ENCODE data around the gene DEK. TPM values are rescaled to one million over a fixed set of nuclear protein-coding genes. Genes with fewer than 3 reads are reported as not detected.

The DEK gene
- total RNA-seq, 1 experiment from 2014 or later = 204 TPM

DNA sequence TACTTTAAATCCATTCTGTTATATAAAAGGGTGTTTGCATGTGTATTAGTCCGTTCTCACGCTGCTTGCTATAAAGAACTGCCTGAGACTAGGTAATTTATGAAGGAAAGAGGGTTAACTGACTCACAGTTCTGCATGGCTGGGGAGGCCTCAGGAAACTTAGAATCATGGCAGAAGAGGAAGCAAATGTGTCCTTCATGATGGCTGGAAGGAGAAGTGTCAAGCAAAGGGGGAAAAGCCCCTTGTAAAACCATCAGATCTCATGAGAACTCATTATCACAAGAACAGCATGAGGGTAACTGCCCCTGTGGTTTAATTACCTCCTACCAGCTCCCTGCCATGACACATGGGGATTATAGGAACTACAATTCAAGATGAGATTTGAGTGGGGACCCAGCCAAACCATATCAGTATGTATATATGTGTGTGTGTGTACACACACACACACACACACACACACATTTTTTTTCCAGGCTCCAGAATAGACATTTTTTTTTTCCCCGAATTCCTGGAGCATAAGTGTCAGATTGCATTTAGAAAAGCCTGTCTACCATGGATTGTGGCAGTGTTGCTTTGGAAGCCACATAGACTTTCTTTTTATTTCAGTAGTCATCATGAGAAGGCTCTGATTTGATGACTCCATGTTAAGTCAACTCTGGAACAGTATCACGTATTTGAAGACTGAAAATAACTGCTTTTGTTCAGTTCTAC, 77.6 kb downstream of the DEK start (continued):
- TF ChIP-seq ZBTB21 (CRISPR knock-in tag; IDR thresholded peaks at IDR 0.05; ENCODE audit: borderline replicate concordance) = no peak
- TF ChIP-seq TEAD4 (CRISPR knock-in tag; IDR thresholded peaks at IDR 0.05) = no peak
- no peak for TF ChIP-seq NR3C1 (CRISPR knock-in tag; conservative IDR thresholded peaks at IDR 0.05; ENCODE audit: low read depth)
- no peak for TF ChIP-seq GABPB1 (CRISPR knock-in tag; IDR thresholded peaks at IDR 0.05)
- TF ChIP-seq MXD4 (CRISPR knock-in tag; IDR thresholded peaks at IDR 0.05; ENCODE audit: borderline replicate concordance) = no peak
- TF ChIP-seq ZNF317 (CRISPR knock-in tag; IDR thresholded peaks at IDR 0.05; ENCODE audit: borderline replicate concordance, low read depth) = no peak
- TF ChIP-seq, protein P1, sequence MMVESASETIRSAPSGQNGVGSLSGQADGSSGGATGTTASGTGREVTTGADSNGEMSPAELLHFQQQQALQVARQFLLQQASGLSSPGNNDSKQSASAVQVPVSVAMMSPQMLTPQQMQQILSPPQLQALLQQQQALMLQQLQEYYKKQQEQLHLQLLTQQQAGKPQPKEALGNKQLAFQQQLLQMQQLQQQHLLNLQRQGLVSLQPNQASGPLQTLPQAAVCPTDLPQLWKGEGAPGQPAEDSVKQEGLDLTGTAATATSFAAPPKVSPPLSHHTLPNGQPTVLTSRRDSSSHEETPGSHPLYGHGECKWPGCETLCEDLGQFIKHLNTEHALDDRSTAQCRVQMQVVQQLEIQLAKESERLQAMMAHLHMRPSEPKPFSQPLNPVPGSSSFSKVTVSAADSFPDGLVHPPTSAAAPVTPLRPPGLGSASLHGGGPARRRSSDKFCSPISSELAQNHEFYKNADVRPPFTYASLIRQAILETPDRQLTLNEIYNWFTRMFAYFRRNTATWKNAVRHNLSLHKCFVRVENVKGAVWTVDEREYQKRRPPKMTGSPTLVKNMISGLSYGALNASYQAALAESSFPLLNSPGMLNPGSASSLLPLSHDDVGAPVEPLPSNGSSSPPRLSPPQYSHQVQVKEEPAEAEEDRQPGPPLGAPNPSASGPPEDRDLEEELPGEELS (CRISPR knock-in tag; IDR thresholded peaks at IDR 0.05) = no peak
- TF ChIP-seq, protein P2, sequence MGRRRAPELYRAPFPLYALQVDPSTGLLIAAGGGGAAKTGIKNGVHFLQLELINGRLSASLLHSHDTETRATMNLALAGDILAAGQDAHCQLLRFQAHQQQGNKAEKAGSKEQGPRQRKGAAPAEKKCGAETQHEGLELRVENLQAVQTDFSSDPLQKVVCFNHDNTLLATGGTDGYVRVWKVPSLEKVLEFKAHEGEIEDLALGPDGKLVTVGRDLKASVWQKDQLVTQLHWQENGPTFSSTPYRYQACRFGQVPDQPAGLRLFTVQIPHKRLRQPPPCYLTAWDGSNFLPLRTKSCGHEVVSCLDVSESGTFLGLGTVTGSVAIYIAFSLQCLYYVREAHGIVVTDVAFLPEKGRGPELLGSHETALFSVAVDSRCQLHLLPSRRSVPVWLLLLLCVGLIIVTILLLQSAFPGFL (CRISPR knock-in tag; IDR thresholded peaks at IDR 0.05; ENCODE audit: borderline replicate concordance) = no peak
- TF ChIP-seq, protein P3, sequence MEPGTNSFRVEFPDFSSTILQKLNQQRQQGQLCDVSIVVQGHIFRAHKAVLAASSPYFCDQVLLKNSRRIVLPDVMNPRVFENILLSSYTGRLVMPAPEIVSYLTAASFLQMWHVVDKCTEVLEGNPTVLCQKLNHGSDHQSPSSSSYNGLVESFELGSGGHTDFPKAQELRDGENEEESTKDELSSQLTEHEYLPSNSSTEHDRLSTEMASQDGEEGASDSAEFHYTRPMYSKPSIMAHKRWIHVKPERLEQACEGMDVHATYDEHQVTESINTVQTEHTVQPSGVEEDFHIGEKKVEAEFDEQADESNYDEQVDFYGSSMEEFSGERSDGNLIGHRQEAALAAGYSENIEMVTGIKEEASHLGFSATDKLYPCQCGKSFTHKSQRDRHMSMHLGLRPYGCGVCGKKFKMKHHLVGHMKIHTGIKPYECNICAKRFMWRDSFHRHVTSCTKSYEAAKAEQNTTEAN (CRISPR knock-in tag; IDR thresholded peaks at IDR 0.05) = no peak
- no peak for TF ChIP-seq ZNF121 (CRISPR knock-in tag; IDR thresholded peaks at IDR 0.05)
- TF ChIP-seq, protein P4, sequence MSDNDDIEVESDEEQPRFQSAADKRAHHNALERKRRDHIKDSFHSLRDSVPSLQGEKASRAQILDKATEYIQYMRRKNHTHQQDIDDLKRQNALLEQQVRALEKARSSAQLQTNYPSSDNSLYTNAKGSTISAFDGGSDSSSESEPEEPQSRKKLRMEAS (CRISPR knock-in tag; IDR thresholded peaks at IDR 0.05) = no peak
- no peak for TF ChIP-seq ATF1 (CRISPR knock-in tag; IDR thresholded peaks at IDR 0.05)

GRCh38 chr6:18186033-18186432, 78.3 kb downstream of the DEK start:
- CTCF ChIA-PET = interaction anchor here (0.8 to 1.1 kb wide), 3 partner anchors 11 to 64 kb away, joined by 3 to 7 read pairs (median 3); no protein-coding TSS in a partner anchor
- H3K36me3 Mint-ChIP-seq = peaks cover 6% of the 10 kb centered on the region
- peak; percentile 89 for ATAC-seq
- DNase-seq (ENCODE audit: low spot score) = no peak
- POLR2A ChIA-PET = no interaction called here
- H3K9me3 Mint-ChIP-seq = no peaks in the 10 kb centered on the region
- peaks cover 52% of the 10 kb centered on the region for H3K4me1 Mint-ChIP-seq
- peak overlapping the region; percentile 6; the same call in 1 of the 2 replicates for H3K4me3 Mint-ChIP-seq
- peak overlapping the region; percentile 97 for H3K27ac Mint-ChIP-seq
- no peaks in the 10 kb centered on the region; the same call in 1 of the 2 replicates for H3K27me3 Mint-ChIP-seq (ENCODE audit: low read depth)
- TF ChIP-seq HMGA2 (CRISPR knock-in tag; IDR thresholded peaks at IDR 0.05) (no peak), TEAD1 (CRISPR knock-in tag; IDR thresholded peaks at IDR 0.05) (peak; percentile 45; the same call in 1 of the 2 replicates), MLX (CRISPR knock-in tag; IDR thresholded peaks at IDR 0.05) (no peak), ZBTB21 (CRISPR knock-in tag; IDR thresholded peaks at IDR 0.05; ENCODE audit: borderline replicate concordance) (no peak), CBFB (CRISPR knock-in tag; IDR thresholded peaks at IDR 0.05; ENCODE audit: low read depth) (no peak), MYBL2 (CRISPR knock-in tag; IDR thresholded peaks at IDR 0.05) (no peak), TCF7 (CRISPR knock-in tag; IDR thresholded peaks at IDR 0.05; ENCODE audit: low read depth) (no peak), ZNF416 (CRISPR knock-in tag; IDR thresholded peaks at IDR 0.05) (no peak), ZNF396 (CRISPR knock-in tag; IDR thresholded peaks at IDR 0.05; ENCODE audit: borderline replicate concordance) (no peak), NFATC4 (CRISPR knock-in tag; IDR thresholded peaks at IDR 0.05) (no peak), ATF1 (CRISPR knock-in tag; IDR thresholded peaks at IDR 0.05) (no peak)
- TF ChIP-seq, protein P5, sequence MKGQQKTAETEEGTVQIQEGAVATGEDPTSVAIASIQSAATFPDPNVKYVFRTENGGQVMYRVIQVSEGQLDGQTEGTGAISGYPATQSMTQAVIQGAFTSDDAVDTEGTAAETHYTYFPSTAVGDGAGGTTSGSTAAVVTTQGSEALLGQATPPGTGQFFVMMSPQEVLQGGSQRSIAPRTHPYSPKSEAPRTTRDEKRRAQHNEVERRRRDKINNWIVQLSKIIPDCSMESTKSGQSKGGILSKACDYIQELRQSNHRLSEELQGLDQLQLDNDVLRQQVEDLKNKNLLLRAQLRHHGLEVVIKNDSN (CRISPR knock-in tag; IDR thresholded peaks at IDR 0.05) = no peak
- TF ChIP-seq, protein P6, sequence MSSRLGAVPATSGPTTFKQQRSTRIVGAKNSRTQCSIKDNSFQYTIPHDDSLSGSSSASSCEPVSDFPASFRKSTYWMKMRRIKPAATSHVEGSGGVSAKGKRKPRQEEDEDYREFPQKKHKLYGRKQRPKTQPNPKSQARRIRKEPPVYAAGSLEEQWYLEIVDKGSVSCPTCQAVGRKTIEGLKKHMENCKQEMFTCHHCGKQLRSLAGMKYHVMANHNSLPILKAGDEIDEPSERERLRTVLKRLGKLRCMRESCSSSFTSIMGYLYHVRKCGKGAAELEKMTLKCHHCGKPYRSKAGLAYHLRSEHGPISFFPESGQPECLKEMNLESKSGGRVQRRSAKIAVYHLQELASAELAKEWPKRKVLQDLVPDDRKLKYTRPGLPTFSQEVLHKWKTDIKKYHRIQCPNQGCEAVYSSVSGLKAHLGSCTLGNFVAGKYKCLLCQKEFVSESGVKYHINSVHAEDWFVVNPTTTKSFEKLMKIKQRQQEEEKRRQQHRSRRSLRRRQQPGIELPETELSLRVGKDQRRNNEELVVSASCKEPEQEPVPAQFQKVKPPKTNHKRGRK (CRISPR knock-in tag; IDR thresholded peaks at IDR 0.05; ENCODE audit: borderline replicate concordance) = no peak
- TF ChIP-seq, protein P7, sequence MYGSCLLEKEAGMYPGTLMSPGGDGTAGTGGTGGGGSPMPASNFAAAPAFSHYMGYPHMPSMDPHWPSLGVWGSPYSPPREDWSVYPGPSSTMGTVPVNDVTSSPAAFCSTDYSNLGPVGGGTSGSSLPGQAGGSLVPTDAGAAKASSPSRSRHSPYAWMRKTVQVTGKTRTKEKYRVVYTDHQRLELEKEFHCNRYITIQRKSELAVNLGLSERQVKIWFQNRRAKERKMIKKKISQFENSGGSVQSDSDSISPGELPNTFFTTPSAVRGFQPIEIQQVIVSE (CRISPR knock-in tag; IDR thresholded peaks at IDR 0.05; ENCODE audit: borderline replicate concordance) = no peak
- TF ChIP-seq, protein P8, sequence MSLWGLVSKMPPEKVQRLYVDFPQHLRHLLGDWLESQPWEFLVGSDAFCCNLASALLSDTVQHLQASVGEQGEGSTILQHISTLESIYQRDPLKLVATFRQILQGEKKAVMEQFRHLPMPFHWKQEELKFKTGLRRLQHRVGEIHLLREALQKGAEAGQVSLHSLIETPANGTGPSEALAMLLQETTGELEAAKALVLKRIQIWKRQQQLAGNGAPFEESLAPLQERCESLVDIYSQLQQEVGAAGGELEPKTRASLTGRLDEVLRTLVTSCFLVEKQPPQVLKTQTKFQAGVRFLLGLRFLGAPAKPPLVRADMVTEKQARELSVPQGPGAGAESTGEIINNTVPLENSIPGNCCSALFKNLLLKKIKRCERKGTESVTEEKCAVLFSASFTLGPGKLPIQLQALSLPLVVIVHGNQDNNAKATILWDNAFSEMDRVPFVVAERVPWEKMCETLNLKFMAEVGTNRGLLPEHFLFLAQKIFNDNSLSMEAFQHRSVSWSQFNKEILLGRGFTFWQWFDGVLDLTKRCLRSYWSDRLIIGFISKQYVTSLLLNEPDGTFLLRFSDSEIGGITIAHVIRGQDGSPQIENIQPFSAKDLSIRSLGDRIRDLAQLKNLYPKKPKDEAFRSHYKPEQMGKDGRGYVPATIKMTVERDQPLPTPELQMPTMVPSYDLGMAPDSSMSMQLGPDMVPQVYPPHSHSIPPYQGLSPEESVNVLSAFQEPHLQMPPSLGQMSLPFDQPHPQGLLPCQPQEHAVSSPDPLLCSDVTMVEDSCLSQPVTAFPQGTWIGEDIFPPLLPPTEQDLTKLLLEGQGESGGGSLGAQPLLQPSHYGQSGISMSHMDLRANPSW (CRISPR knock-in tag; conservative IDR thresholded peaks at IDR 0.05; ENCODE audit: low read depth) = no peak
